SU-DHL-6 (cell line): ENCODE results near the gene SPINK8.
"Not testable (repeated sequence)": the region's sequence is repeated elsewhere in the genome, so short reads cannot be mapped to it uniquely, and the experiment has no call there.

Source experiments
- H2AFZ ChIP-seq: fragments of 200-600 bp; sonication (generic); 2 replicates; pipeline ENCODE4 v1.6.1; 2014; ENCODE audit warnings: low read depth, mild to moderate bottlenecking, moderate library complexity, mixed read lengths, antibody characterized with exemption, low read length; ENCODE audit not compliant: severe bottlenecking
- H3F3A ChIP-seq: fragments of 200-600 bp; shearing (Covaris generic); 2 replicates; pipeline ENCODE4 v1.6.0; 2016; ENCODE audit warnings: antibody characterized with exemption, mild to moderate bottlenecking; ENCODE audit not compliant: insufficient read depth
- H3K27ac ChIP-seq: fragments of 200-600 bp; sonication (generic); 2 replicates; pipeline ENCODE4 v1.5.1; 2016; ENCODE audit warnings: low read depth, mild to moderate bottlenecking, low read length, moderate library complexity, mixed read lengths
- H3K27me3 ChIP-seq: fragments of 200-600 bp; sonication (generic), shearing (Covaris generic); 2 replicates; pipeline ENCODE4 v1.6.0; 2014; ENCODE audit warnings: mild to moderate bottlenecking, low read length
- H3K36me3 ChIP-seq: fragments of 200-600 bp; sonication (generic); 2 replicates; pipeline ENCODE4 v1.6.1; 2014; ENCODE audit warnings: mild to moderate bottlenecking, low read length, mixed read lengths
- H3K4me2 ChIP-seq: fragments of 300-600, 200-600 bp; shearing (Covaris generic), sonication (generic); 2 replicates; pipeline ENCODE4 v1.6.0; 2014; ENCODE audit warnings: low read length, low read depth, mild to moderate bottlenecking; ENCODE audit not compliant: poor library complexity, severe bottlenecking
- H3K4me3 ChIP-seq: fragments of 200-600 bp; sonication (generic); 2 replicates; pipeline ENCODE4 v1.5.1; 2014; ENCODE audit warnings: antibody characterized with exemption, low read length, mild to moderate bottlenecking, mixed read lengths; ENCODE audit not compliant: insufficient read depth, poor library complexity, severe bottlenecking
- H3K79me2 ChIP-seq: fragments of 200-600 bp; sonication (generic); 2 replicates; pipeline ENCODE4 v1.6.1; 2014; ENCODE audit warnings: mild to moderate bottlenecking, low read length, moderate library complexity; ENCODE audit not compliant: insufficient read depth
- H3K9ac ChIP-seq: fragments of 200-600 bp; sonication (generic); 2 replicates; pipeline ENCODE4 v1.7.0; 2014; ENCODE audit warnings: mild to moderate bottlenecking, low read length
- H3K9me2 ChIP-seq: fragments of 200-600 bp; sonication (generic); replicated peaks from 2 replicates; pipeline ENCODE4 v1.6.1; 2014; ENCODE audit warnings: low read length; ENCODE audit not compliant: insufficient read depth
- H3K9me3 ChIP-seq: fragments of 200-600 bp; sonication (generic); 2 replicates; pipeline ENCODE4 v1.6.1; 2014; ENCODE audit warnings: low read length, mixed read lengths; ENCODE audit not compliant: insufficient read depth
- H4K20me1 ChIP-seq: fragments of 200-600 bp; sonication (generic); 2 replicates; pipeline ENCODE4 v1.6.1; 2014; ENCODE audit warnings: low read depth, mild to moderate bottlenecking, antibody characterized with exemption, low read length, moderate library complexity, mixed read lengths
- EZH2phosphoT487 ChIP-seq: fragments of 200-600 bp; sonication (generic), shearing (Covaris generic); conservative IDR thresholded peaks from 2 replicates; pipeline ENCODE4 v1.6.1; 2018; ENCODE audit warnings: mild to moderate bottlenecking, antibody characterized with exemption, low read length, moderate library complexity, mixed read lengths
- TF ChIP-seq, protein P1 (sequence below): fragments of 200-600 bp; sonication (generic); IDR thresholded peaks from one replicate; pipeline ENCODE4 v1.5.1; 2017; ENCODE audit warnings: antibody characterized with exemption, mild to moderate bottlenecking, low read length, moderate library complexity; ENCODE audit not compliant: insufficient read depth, poor library complexity, severe bottlenecking

SPINK8 gene

DNA sequence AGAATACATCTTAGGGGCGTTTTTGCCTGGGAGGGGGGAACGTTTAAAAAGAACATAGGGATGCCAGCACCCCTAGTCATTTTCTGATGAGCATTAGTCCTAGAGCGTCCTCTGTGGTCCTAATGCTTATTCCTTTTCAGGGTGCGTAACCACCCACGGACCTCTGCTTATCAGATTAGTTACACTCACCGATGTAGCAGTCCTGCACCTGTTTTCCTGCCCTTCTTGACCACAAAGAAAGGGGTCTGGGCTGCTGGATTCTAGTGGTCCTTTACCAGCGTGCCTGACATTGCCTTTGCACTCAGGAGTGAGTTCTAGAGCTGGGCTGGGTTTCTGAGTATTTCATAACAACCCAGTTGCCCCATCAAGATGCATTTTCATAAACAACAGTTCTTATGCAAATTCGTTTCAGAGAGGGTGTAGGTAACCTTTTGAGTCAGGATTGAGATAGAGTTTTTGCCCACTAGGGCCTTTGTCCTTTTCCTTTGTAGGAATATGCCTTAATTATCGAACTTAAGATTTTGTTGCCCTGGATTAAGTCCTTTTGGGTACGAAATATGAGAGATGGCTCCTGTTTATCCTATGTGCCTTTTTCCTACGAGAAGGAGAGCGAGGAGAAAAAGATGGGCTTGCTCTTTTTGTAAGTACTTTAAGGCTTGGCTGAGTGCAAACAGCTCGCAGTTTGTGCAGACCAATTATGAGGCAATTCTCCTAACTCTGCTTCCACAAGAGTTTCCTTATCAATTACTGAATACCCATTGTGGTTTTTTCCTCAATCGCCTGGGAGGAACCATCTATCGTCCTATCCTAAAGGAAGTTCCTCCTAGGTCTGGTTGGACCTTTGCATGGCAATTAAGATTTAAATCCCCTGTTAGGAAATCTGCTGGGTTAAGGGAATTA, at the start of gene SPINK8:
TSS of gene SPINK8 (minus strand) at position 316 of the 900 bp plus-strand sequence. CDS start 5,320 bp downstream, outside the sequence.
- not testable (repeated sequence) for H3K27me3 ChIP-seq, H3K36me3 ChIP-seq, H2AFZ ChIP-seq, H3K9me2 ChIP-seq, H3K9ac ChIP-seq, H3K9me3 ChIP-seq, H3K4me3 ChIP-seq, H3K4me2 ChIP-seq, H3K79me2 ChIP-seq, H3F3A ChIP-seq, H3K27ac ChIP-seq, H4K20me1 ChIP-seq

DNA sequence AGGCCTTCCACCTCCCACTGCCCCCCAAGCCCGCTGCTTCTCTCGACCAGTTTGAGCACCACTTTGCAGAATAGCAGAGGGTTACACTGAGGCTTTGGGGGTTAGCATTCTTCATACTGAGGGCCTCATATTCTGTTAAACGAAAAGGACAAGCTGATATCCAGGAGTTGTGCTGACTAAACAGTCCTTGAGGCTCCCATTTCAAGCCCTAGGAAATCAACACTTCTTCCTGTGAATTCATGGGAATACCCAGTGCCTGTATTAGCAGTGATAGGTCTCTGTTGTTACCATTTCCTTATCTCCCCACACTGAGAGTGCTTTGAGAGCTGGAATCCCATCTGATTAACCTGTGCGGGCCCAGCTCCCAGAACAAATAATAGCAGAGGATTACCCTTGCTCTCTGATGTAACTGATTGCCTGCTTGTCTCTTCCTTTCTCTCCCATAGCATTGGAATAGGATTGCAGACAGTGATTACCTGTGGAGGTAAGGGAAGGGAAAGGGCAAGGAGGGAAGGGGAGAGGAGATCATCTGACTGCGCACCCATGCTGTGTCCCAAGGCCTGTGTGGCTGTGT, 39.5 kb upstream of the SPINK8 start:
- H3K9me3 ChIP-seq = no peaks in the 10 kb centered on the region
- TF ChIP-seq EZH2phosphoT487 = no peak
- TF ChIP-seq, protein P1, sequence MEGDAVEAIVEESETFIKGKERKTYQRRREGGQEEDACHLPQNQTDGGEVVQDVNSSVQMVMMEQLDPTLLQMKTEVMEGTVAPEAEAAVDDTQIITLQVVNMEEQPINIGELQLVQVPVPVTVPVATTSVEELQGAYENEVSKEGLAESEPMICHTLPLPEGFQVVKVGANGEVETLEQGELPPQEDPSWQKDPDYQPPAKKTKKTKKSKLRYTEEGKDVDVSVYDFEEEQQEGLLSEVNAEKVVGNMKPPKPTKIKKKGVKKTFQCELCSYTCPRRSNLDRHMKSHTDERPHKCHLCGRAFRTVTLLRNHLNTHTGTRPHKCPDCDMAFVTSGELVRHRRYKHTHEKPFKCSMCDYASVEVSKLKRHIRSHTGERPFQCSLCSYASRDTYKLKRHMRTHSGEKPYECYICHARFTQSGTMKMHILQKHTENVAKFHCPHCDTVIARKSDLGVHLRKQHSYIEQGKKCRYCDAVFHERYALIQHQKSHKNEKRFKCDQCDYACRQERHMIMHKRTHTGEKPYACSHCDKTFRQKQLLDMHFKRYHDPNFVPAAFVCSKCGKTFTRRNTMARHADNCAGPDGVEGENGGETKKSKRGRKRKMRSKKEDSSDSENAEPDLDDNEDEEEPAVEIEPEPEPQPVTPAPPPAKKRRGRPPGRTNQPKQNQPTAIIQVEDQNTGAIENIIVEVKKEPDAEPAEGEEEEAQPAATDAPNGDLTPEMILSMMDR = no peak
- H3F3A ChIP-seq = no peaks in the 10 kb centered on the region
- no peak overlapping the region for H3K27ac ChIP-seq
- no peaks in the 10 kb centered on the region for H4K20me1 ChIP-seq
- no peaks in the 10 kb centered on the region for H3K27me3 ChIP-seq
- no peaks in the 10 kb centered on the region for H3K79me2 ChIP-seq
- no peak overlapping the region for H3K4me3 ChIP-seq
- no peaks in the 10 kb centered on the region for H3K9me2 ChIP-seq
- no peak overlapping the region for H3K4me2 ChIP-seq
- no peaks in the 10 kb centered on the region for H3K36me3 ChIP-seq
- no peak overlapping the region for H2AFZ ChIP-seq
- no peak overlapping the region for H3K9ac ChIP-seq

DNA sequence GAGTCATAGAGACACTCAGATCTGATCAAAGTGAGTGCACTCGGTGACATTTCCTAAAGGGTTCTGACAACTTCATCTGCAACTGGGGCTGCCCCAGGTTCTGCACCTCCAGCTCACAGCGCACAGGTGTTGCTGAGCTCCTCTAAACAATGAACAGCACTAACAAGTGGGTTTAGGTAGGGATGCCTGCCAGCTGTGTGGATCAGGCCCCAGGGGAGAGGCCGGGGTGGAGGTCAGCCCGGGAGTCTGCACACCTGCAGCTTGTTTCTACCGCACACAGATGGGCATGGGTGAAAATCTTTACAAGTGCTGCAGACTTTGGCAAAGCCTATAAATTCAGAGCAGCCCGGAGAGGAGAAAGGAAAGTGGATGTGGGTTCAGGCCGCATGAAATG, 38.9 kb upstream of the SPINK8 start:
- Histone ChIP-seq H3K9me3 (no peaks in the 10 kb centered on the region), H4K20me1 (no peaks in the 10 kb centered on the region), H3K79me2 (no peaks in the 10 kb centered on the region), H3K36me3 (no peaks in the 10 kb centered on the region), H3K27ac (no peak overlapping the region), H3K27me3 (no peaks in the 10 kb centered on the region), H3K9ac (no peak overlapping the region), H3K9me2 (no peaks in the 10 kb centered on the region), H3K4me3 (no peak overlapping the region), H3K4me2 (no peak overlapping the region), H3F3A (no peaks in the 10 kb centered on the region), H2AFZ (no peak overlapping the region)
- no peak for TF ChIP-seq EZH2phosphoT487
- TF ChIP-seq, protein P1 = no peak
